ENCODE data around the gene CALN1. TPM values are rescaled to one million over a fixed set of nuclear protein-coding genes. Genes with fewer than 3 reads are reported as not detected.

The CALN1 gene
- total and polyA plus RNA-seq, 9 of the 15 experiments (the other 6 are each of a cell fraction or from before 2014, with no cell fraction given) = 1.4 to 7.5 (median 3.3) TPM

GRCh38 chr7:72039460-72039859 lies 372.7 kb downstream of the CALN1 start:
- Histone ChIP-seq H2AFZ (ENCODE audit: low read depth, low read length) (no peak overlapping the region), H3K79me2 (ENCODE audit: control insufficient read depth, insufficient read depth, low read length) (no peaks in the 10 kb centered on the region), H3K4me2 (ENCODE audit: insufficient read depth, low read length) (no peak overlapping the region), H3K9me1 (ENCODE audit: control insufficient read depth, insufficient read depth, low read length) (no peaks in the 10 kb centered on the region), H3K9me3 (replicated peaks; ENCODE audit: control insufficient read depth, insufficient read depth, low read depth, low read length) (no peaks in the 10 kb centered on the region), H3K4me1 (replicated peaks in 1 of 2; ENCODE audit: control insufficient read depth in 2 of 2, insufficient read depth in 2 of 2, low read length in 2 of 2) (no peaks in the 10 kb centered on the region), H3K27ac (ENCODE audit: extremely low read depth, low read depth, low read length) (no peak overlapping the region), H3K36me3 (ENCODE audit: control insufficient read depth, insufficient read depth, low read length) (no peaks in the 10 kb centered on the region), H3K4me3 (no peak overlapping the region), H3K9ac (ENCODE audit: insufficient read depth in 1 of 2, low read depth in 2 of 2, low read length in 2 of 2) (no peak overlapping the region), H3K27me3 (ENCODE audit: control insufficient read depth in 2 of 2, insufficient read depth in 2 of 2, low read length in 2 of 2) (no peaks in the 10 kb centered on the region), H4K20me1 (replicated peaks; ENCODE audit: control insufficient read depth, insufficient read depth, low read length) (no peaks in the 10 kb centered on the region)
- DNase-seq (ENCODE audit: extremely low read depth in 1 of 4, low spot score in 3 of 4) = no peak
- TF ChIP-seq RFX1 (IDR thresholded peaks at IDR 0.05) (no peak), KDM1A (IDR thresholded peaks at IDR 0.05) (no peak), ELF4 (CRISPR knock-in tag; IDR thresholded peaks at IDR 0.05) (no peak), RHOXF2B (CRISPR knock-in tag; conservative IDR thresholded peaks at IDR 0.05) (no peak), ZBTB1 (CRISPR knock-in tag; IDR thresholded peaks at IDR 0.05; ENCODE audit: borderline replicate concordance, low read depth) (no peak), HDAC2 (IDR thresholded peaks at IDR 0.05) (no peak)
- FAIRE-seq = no peak
- ChIA-PET CTCF (ENCODE audit: low intra/inter-chr PET ratio) (no interaction called here), POLR2A (interaction anchor here (0.6 kb wide), 1 partner anchor 83 kb away, joined by 3 read pairs; no protein-coding TSS in a partner anchor)
- ATAC-seq = no peak
- no TSS peak for BruUV-seq (replicated peaks)
- intact Hi-C loops (cut with micrococcal nuclease) = no loop called here
- in situ Hi-C loops (cut with MboI) = no loop called here
- WGBS (ENCODE audit: insufficient coverage, low coverage, missing lambda C conversion rate) = 0% methylated on average over 1 of the region's 1 CpG

GRCh38 chr7:72038022-72038732 lies 374.0 kb downstream of the CALN1 start:
- no peak for DNase-seq (ENCODE audit: extremely low read depth in 1 of 4, low spot score in 3 of 4)
- Histone ChIP-seq H3K9me3 (replicated peaks; ENCODE audit: control insufficient read depth, insufficient read depth, low read depth, low read length) (no peaks in the 10 kb centered on the region), H3K36me3 (ENCODE audit: control insufficient read depth, insufficient read depth, low read length) (no peaks in the 10 kb centered on the region), H4K20me1 (replicated peaks; ENCODE audit: control insufficient read depth, insufficient read depth, low read length) (no peaks in the 10 kb centered on the region), H3K4me1 (replicated peaks in 1 of 2; ENCODE audit: control insufficient read depth in 2 of 2, insufficient read depth in 2 of 2, low read length in 2 of 2) (no peaks in the 10 kb centered on the region), H3K9me1 (ENCODE audit: control insufficient read depth, insufficient read depth, low read length) (no peaks in the 10 kb centered on the region), H3K79me2 (ENCODE audit: control insufficient read depth, insufficient read depth, low read length) (no peaks in the 10 kb centered on the region), H3K4me2 (ENCODE audit: insufficient read depth, low read length) (no peak overlapping the region), H3K27me3 (ENCODE audit: control insufficient read depth in 2 of 2, insufficient read depth in 2 of 2, low read length in 2 of 2) (no peaks in the 10 kb centered on the region), H3K9ac (ENCODE audit: insufficient read depth in 1 of 2, low read depth in 2 of 2, low read length in 2 of 2) (no peak overlapping the region), H3K27ac (ENCODE audit: extremely low read depth, low read depth, low read length) (no peak overlapping the region), H3K4me3 (no peak overlapping the region), H2AFZ (ENCODE audit: low read depth, low read length) (no peak overlapping the region)
- ChIA-PET CTCF (ENCODE audit: low intra/inter-chr PET ratio) (no interaction called here), POLR2A (interaction anchor here (0.6 kb wide), 1 partner anchor 86 kb away, joined by 3 read pairs; no protein-coding TSS in a partner anchor)
- no TSS peak for BruUV-seq (replicated peaks)
- FAIRE-seq = no peak
- intact Hi-C loops (cut with micrococcal nuclease) = no loop called here
- WGBS (ENCODE audit: insufficient coverage, low coverage, missing lambda C conversion rate) = 2% methylated on average over 5 of the region's 5 CpGs
- in situ Hi-C loops (cut with MboI) = no loop called here
- no peak for ATAC-seq
- TF ChIP-seq SMAD2 (IDR thresholded peaks at IDR 0.05; ENCODE audit: low read depth, low read length) (no peak), JUNB (CRISPR knock-in tag; conservative IDR thresholded peaks at IDR 0.05) (no peak), PREB (CRISPR knock-in tag; IDR thresholded peaks at IDR 0.05) (no peak)
